H1 (cell line): ENCODE measurements around the gene ALPI. TPM values are rescaled to one million over a fixed set of nuclear protein-coding genes. Genes with fewer than 3 reads are reported as not detected.

Experiments used
- CTCF ChIA-PET: fragments of 300-600 bp; sonication (Branson Sonifier 250); formaldehyde crosslinking; loops from one replicate; lab custom pipeline; 2021; ENCODE audit not compliant: partially characterized antibody; lab: Charles Lee
- POLR2A ChIA-PET: fragments of 300-600 bp; sonication (Branson Sonifier 250); formaldehyde crosslinking; loops from one replicate; lab custom pipeline; 2021; ENCODE audit warnings: inconsistent platforms; ENCODE audit not compliant: partially characterized antibody; lab: Charles Lee
- DNase-seq, 2 experiments: peaks; one replicate each; pipeline versions ENCODE4 v3.0.0 to v3.0.0-alpha.2; 2010 to 2022; ENCODE audit warnings: low spot score in 2 of 2, low read depth in 1 of 2, mixed read lengths in 1 of 2
- FAIRE-seq: peaks from 2 replicates; lab custom pipeline; 2011; peaks lifted over from hg19 to GRCh38; lab: Jason Lieb, UNC
- H2AFZ ChIP-seq: 2 replicates; pipeline ENCODE4 v1.8.1; 2012; ENCODE audit warnings: low read length, inconsistent platforms
- H2AK5ac ChIP-seq: 2 replicates; pipeline ENCODE4 v1.6.1; 2013; ENCODE audit warnings: low read depth, low read length
- H2BK120ac ChIP-seq: replicated peaks from 2 replicates; pipeline ENCODE3; 2013; ENCODE audit warnings: low read depth, low read length, inconsistent platforms
- H2BK12ac ChIP-seq: 2 replicates; pipeline ENCODE4 v1.6.1; 2013; ENCODE audit warnings: low read depth, low read length
- H2BK15ac ChIP-seq: 2 replicates; pipeline ENCODE4 v1.6.1; 2013; ENCODE audit warnings: low read length
- H2BK20ac ChIP-seq: 2 replicates; pipeline ENCODE4 v1.6.1; 2013; ENCODE audit warnings: low read length
- H2BK5ac ChIP-seq: 2 replicates; pipeline ENCODE4 v1.6.1; 2013; ENCODE audit warnings: low read depth, low read length
- H3K14ac ChIP-seq: 2 replicates; pipeline ENCODE4 v1.6.1; 2013; ENCODE audit warnings: inconsistent platforms; ENCODE audit not compliant: insufficient read length
- H3K18ac ChIP-seq: 2 replicates; pipeline ENCODE4 v1.6.1; 2013; ENCODE audit warnings: low read length; ENCODE audit errors: extremely low read depth
- H3K23ac ChIP-seq: 2 replicates; pipeline ENCODE4 v1.6.1; 2013; ENCODE audit warnings: inconsistent platforms; ENCODE audit not compliant: insufficient read length
- H3K23me2 ChIP-seq: 2 replicates; pipeline ENCODE4 v1.6.1; 2013; ENCODE audit warnings: low read depth, low read length
- H3K27ac ChIP-seq: 2 replicates; pipeline ENCODE4 v1.6.1; 2011; ENCODE audit warnings: low read depth, low read length, inconsistent platforms
- H3K27me3 ChIP-seq, 4 experiments: replicated peaks in 1 of 4; 1 replicate in 1 of 4; 2 replicates in 3 of 4; pipeline versions ENCODE4 v1.6.1 to v1.8.1; 2011 to 2013; ENCODE audit warnings: low read length in 3 of 4, mild to moderate bottlenecking in 3 of 4, inconsistent platforms in 2 of 4, mixed read lengths in 2 of 4, moderate library complexity in 1 of 4; ENCODE audit not compliant: control insufficient read depth in 3 of 4, insufficient read depth in 3 of 4; ENCODE audit errors: extremely low read depth in 1 of 4
- H3K36me3 ChIP-seq, 4 experiments: 2 replicates each; pipeline versions ENCODE4 v1.6.1 to v1.8.1; 2011 to 2013; ENCODE audit warnings: mild to moderate bottlenecking in 4 of 4, low read length in 3 of 4, moderate library complexity in 2 of 4, control low read depth in 1 of 4, inconsistent platforms in 1 of 4; ENCODE audit not compliant: insufficient read depth in 4 of 4, control insufficient read depth in 2 of 4
- H3K4ac ChIP-seq: replicated peaks from 2 replicates; pipeline ENCODE3; 2013; ENCODE audit warnings: low read length, low read depth, mixed read lengths, inconsistent platforms; ENCODE audit not compliant: insufficient read length
- H3K4me1 ChIP-seq, 4 experiments: replicated peaks in 1 of 4; 1 replicate in 1 of 4; 2 replicates in 3 of 4; pipeline versions ENCODE4 v1.6.1 to v1.8.1; 2011 to 2013; ENCODE audit warnings: low read length in 3 of 4, inconsistent platforms in 2 of 4, mixed read lengths in 1 of 4; ENCODE audit not compliant: insufficient read depth in 4 of 4, control insufficient read depth in 3 of 4
- H3K4me2 ChIP-seq, 2 experiments: 2 replicates each; pipeline versions ENCODE4 v1.6.1 to v1.8.1; 2011 to 2013; ENCODE audit warnings: low read depth in 2 of 2, low read length in 2 of 2, control low read depth in 1 of 2, inconsistent platforms in 1 of 2, mild to moderate bottlenecking in 1 of 2; ENCODE audit not compliant: insufficient read depth in 1 of 2
- H3K4me3 ChIP-seq, 4 experiments: fragments of 200-600, 300-600 bp in 1 of 4; sonication (generic), shearing (Covaris generic), sonication (Bioruptor Twin) in 1 of 4; 2 replicates each; pipeline versions ENCODE4 v1.5.1 to v1.8.1; 2011 to 2016; ENCODE audit warnings: low read length in 4 of 4, low read depth in 3 of 4, control low read depth in 2 of 4, inconsistent platforms in 2 of 4, mild to moderate bottlenecking in 2 of 4, mixed read lengths in 1 of 4, moderate library complexity in 1 of 4; ENCODE audit not compliant: insufficient read depth in 2 of 4; ENCODE audit errors: extremely low read depth in 1 of 4
- H3K56ac ChIP-seq: replicated peaks from 2 replicates; pipeline ENCODE3; 2013; ENCODE audit warnings: low read depth, mild to moderate bottlenecking, mixed read lengths, low read length, inconsistent platforms; ENCODE audit not compliant: insufficient read length
- H3K79me1 ChIP-seq: 2 replicates; pipeline ENCODE4 v1.6.1; 2013; ENCODE audit warnings: low read depth, low read length, control low read depth
- H3K79me2 ChIP-seq, 2 experiments: 2 replicates each; pipeline versions ENCODE4 v1.6.1 to v1.8.1; 2012 to 2013; ENCODE audit warnings: low read length in 2 of 2, mild to moderate bottlenecking in 2 of 2, inconsistent platforms in 1 of 2; ENCODE audit not compliant: insufficient read depth in 2 of 2, control insufficient read depth in 1 of 2
- H3K9ac ChIP-seq, 4 experiments: replicated peaks in 1 of 4; 1 replicate in 1 of 4; 2 replicates in 3 of 4; pipeline versions ENCODE4 v1.6.1 to v1.8.1; 2011 to 2013; ENCODE audit warnings: low read depth in 3 of 4, low read length in 3 of 4, control low read depth in 2 of 4, mild to moderate bottlenecking in 2 of 4, moderate library complexity in 2 of 4, inconsistent platforms in 1 of 4; ENCODE audit errors: extremely low read depth in 1 of 4
- H3K9me3 ChIP-seq, 2 experiments: 2 replicates each; pipeline versions ENCODE4 v1.6.1 to v1.8.1; 2012 to 2013; ENCODE audit warnings: mild to moderate bottlenecking in 2 of 2, moderate library complexity in 2 of 2, control low read depth in 1 of 2, inconsistent platforms in 1 of 2, low read depth in 1 of 2, low read length in 1 of 2, mixed read lengths in 1 of 2; ENCODE audit not compliant: insufficient read depth in 2 of 2
- H4K20me1 ChIP-seq, 2 experiments: replicated peaks in 1 of 2; 2 replicates each; pipeline versions ENCODE3 to v1.8.1; 2011 to 2013; ENCODE audit warnings: inconsistent platforms in 2 of 2, low read length in 2 of 2, mild to moderate bottlenecking in 1 of 2; ENCODE audit not compliant: insufficient read depth in 2 of 2, control insufficient read depth in 1 of 2
- H4K5ac ChIP-seq: 2 replicates; pipeline ENCODE4 v1.6.1; 2013; ENCODE audit warnings: low read length, low read depth, mixed read lengths, inconsistent platforms; ENCODE audit not compliant: insufficient read length
- H4K8ac ChIP-seq: 2 replicates; pipeline ENCODE4 v1.8.0; 2013; ENCODE audit warnings: mild to moderate bottlenecking, moderate library complexity, low read length, inconsistent platforms; ENCODE audit not compliant: insufficient read depth; ENCODE audit errors: extremely low read depth
- H4K91ac ChIP-seq: replicated peaks from 2 replicates; pipeline ENCODE3; 2013; ENCODE audit warnings: low read length, mixed read lengths, inconsistent platforms; ENCODE audit not compliant: insufficient read length
- CHD2 ChIP-seq: IDR thresholded peaks from 2 replicates; pipeline ENCODE4 v1.6.1; 2012; ENCODE audit warnings: low read length, improper control_type of control experiment
- CTCF ChIP-seq, 3 experiments: IDR thresholded peaks; 1 replicate in 2 of 3; 2 replicates in 1 of 3; pipeline versions ENCODE4 v1.5.1 to v1.6.1; 2011; ENCODE audit warnings: low read length in 3 of 3, mild to moderate bottlenecking in 3 of 3, inconsistent platforms in 2 of 3, low read depth in 1 of 3, moderate library complexity in 1 of 3; ENCODE audit not compliant: insufficient read depth in 1 of 3; ENCODE audit errors: control extremely low read depth in 1 of 3
- RAD21 ChIP-seq, 2 experiments: IDR thresholded peaks in 1 of 2; conservative IDR thresholded peaks in 1 of 2; 2 replicates each; pipeline ENCODE4 v1.6.1; 2011; ENCODE audit warnings: low read depth in 2 of 2, low read length in 2 of 2, improper control_type of control experiment in 1 of 2, inconsistent platforms in 1 of 2, mild to moderate bottlenecking in 1 of 2, moderate library complexity in 1 of 2
- SIN3A ChIP-seq, 2 experiments: IDR thresholded peaks in 1 of 2; conservative IDR thresholded peaks in 1 of 2; 2 replicates each; pipeline ENCODE4 v1.6.1; 2011 to 2012; ENCODE audit warnings: low read length in 2 of 2, improper control_type of control experiment in 1 of 2, low read depth in 1 of 2, mild to moderate bottlenecking in 1 of 2
- YY1 ChIP-seq: IDR thresholded peaks from 2 replicates; pipeline ENCODE4 v1.6.1; 2011; ENCODE audit warnings: low read depth, mild to moderate bottlenecking, low read length
- WGBS, 2 experiments: shearing (Covaris generic) in 1 of 2; methylation state at CpG; one replicate each; pipeline versions ENCODE4 v1.1.6 to v1.1.7; 2013 to 2015; ENCODE audit warnings: low lambda C conversion rate in 2 of 2, mixed read lengths in 2 of 2, inconsistent platforms in 1 of 2, low coverage in 1 of 2, missing lambda C conversion rate in 1 of 2; ENCODE audit not compliant: insufficient replicate concordance in 2 of 2, insufficient coverage in 1 of 2, insufficient read length in 1 of 2; ENCODE audit errors: extremely low coverage in 1 of 2, missing lambda C conversion rate in 1 of 2; 5-methylcytosine and 5-hydroxymethylcytosine counted together
- polyA plus RNA-seq, 7 experiments: library from polyadenylated mRNA; depleted of rRNA in 3 of 7; stranded (reverse) in 5 of 7; unstranded in 2 of 7; fragments of >200 nt in 5 of 7; fragments of 200-250 nt in 2 of 7; gene quantifications; 1 replicate in 5 of 7; 2 replicates in 1 of 7; 4 replicates in 1 of 7; pipeline versions ENCODE4 v1.2.1 to v1.2.3, GENCODE V29; 2011 to 2013; ENCODE audit warnings: missing spikeins in 2 of 7, mixed read lengths in 2 of 7
- total RNA-seq: library from RNA; stranded (reverse); fragmentation: NEBNext Ultra II Directional; extraction: Animal tissue kit (Norgen Biotek cat#: 25700); gene quantifications from 2 replicates; pipeline ENCODE4 v1.2.1, GENCODE V29; 2021

ALPI gene
- total and polyA plus RNA-seq, 2 of the 8 experiments (the other 6 are each of a cell fraction or from before 2014, with no cell fraction given): not detected

GRCh38 chr2:232449964-232450363 is 6.0 kb upstream of the ALPI start:
- FAIRE-seq: no peak

More at GRCh38 chr2:232449964-232450363, 6.0 kb upstream of the ALPI start:
- WGBS, 2 experiments: 76% methylated on average over 11 of the region's 12 CpGs; no CpG with 5 or more reads in 1 of the 2 experiments
- no peak for DNase-seq
- Histone ChIP-seq H3K79me2 (no peaks in the 10 kb centered on the region), H2BK120ac (no peak overlapping the region), H3K56ac (no peak overlapping the region), H4K5ac (no peak overlapping the region), H2BK12ac (no peak overlapping the region), H2BK5ac (no peak overlapping the region), H3K27ac (no peak overlapping the region), H2AK5ac (no peak overlapping the region), H3K4me3 (no peak overlapping the region), H3K9me3 (no peaks in the 10 kb centered on the region), H3K9ac (no peak overlapping the region), H3K23me2 (no peaks in the 10 kb centered on the region; the same call in 1 of the 2 replicates), H3K23ac (no peak overlapping the region), H3K27me3 (no peaks in the 10 kb centered on the region), H2BK20ac (no peak overlapping the region), H3K4ac (no peak overlapping the region), H3K18ac (no peak overlapping the region), H4K20me1 (no peaks in the 10 kb centered on the region), H3K4me1 (peaks cover 0 to 9% (median 0%) of the 10 kb centered on the region in 4 experiments; a peak in 2 of 7 replicates), H2AFZ (no peak overlapping the region), H4K8ac (no peak overlapping the region; the same call in 1 of the 2 replicates), H3K14ac (no peak overlapping the region), H3K36me3 (no peaks in the 10 kb centered on the region), H4K91ac (no peak overlapping the region), H3K4me2 (no peak overlapping the region), H2BK15ac (no peak overlapping the region), H3K79me1 (no peaks in the 10 kb centered on the region)
- ChIA-PET POLR2A (interaction anchor here (0.8 to 1.0 kb wide), 2 partner anchors 25 to 73 kb away, joined by 3 to 4 read pairs; no protein-coding TSS in a partner anchor), CTCF (interaction anchor here (0.6 to 2.3 kb wide), 5 partner anchors 15 to 182 kb away, joined by 3 to 20 read pairs (median 3); partner anchors contain the start of gene PRSS56)
- no peak for TF ChIP-seq RAD21 (IDR thresholded peaks at IDR 0.05 in 1 of 2, conservative IDR thresholded peaks at IDR 0.05 in 1 of 2; ENCODE audit: low read depth in 2 of 2, low read length in 2 of 2)
- TF ChIP-seq SIN3A (conservative IDR thresholded peaks at IDR 0.05 in 1 of 2, IDR thresholded peaks at IDR 0.05 in 1 of 2; ENCODE audit: low read depth in 1 of 2, low read length in 2 of 2): no peak
- peak in 2 of 3 experiments; percentile 6 to 17; a peak in 2 of 4 replicates for TF ChIP-seq CTCF (IDR thresholded peaks at IDR 0.05; ENCODE audit: control extremely low read depth in 1 of 3, insufficient read depth in 1 of 3, low read depth in 1 of 3, low read length in 3 of 3)
- TF ChIP-seq CHD2: no peak
- TF ChIP-seq YY1: no peak
